IPS-15b (cell line): ENCODE measurements around the gene ANKRD30B.
"Not testable (repeated sequence)": the region's sequence is repeated elsewhere in the genome, so short reads cannot be mapped to it uniquely, and the experiment has no call there.

Experiments used
- H3K27me3 ChIP-seq: one replicate; pipeline ENCODE4 v1.6.1; 2013; ENCODE audit warnings: low read length; ENCODE audit not compliant: control insufficient read depth, insufficient read depth
- H3K36me3 ChIP-seq: one replicate; pipeline ENCODE4 v1.6.1; 2013; ENCODE audit warnings: low read length; ENCODE audit not compliant: control insufficient read depth, insufficient read depth
- H3K4me1 ChIP-seq: one replicate; pipeline ENCODE4 v1.6.1; 2013; ENCODE audit warnings: mild to moderate bottlenecking, low read length; ENCODE audit not compliant: control insufficient read depth, insufficient read depth
- H3K4me3 ChIP-seq: one replicate; pipeline ENCODE4 v1.5.1; 2013; ENCODE audit warnings: low read depth, low read length
- H3K9ac ChIP-seq: one replicate; pipeline ENCODE4 v1.6.1; 2013; ENCODE audit warnings: low read depth, mild to moderate bottlenecking, low read length
- H3K9me3 ChIP-seq: one replicate; pipeline ENCODE4 v1.6.1; 2013; ENCODE audit warnings: mild to moderate bottlenecking, low read length; ENCODE audit not compliant: control insufficient read depth, insufficient read depth

Gene ANKRD30B

GRCh38 chr18:14866426-14866825 lies 118.5 kb downstream of the ANKRD30B start:
- not testable (repeated sequence) for H3K9ac ChIP-seq, H3K9me3 ChIP-seq, H3K36me3 ChIP-seq, H3K4me3 ChIP-seq, H3K27me3 ChIP-seq, H3K4me1 ChIP-seq

- not testable (repeated sequence) for H3K4me1 ChIP-seq, H3K9me3 ChIP-seq, H3K36me3 ChIP-seq, H3K27me3 ChIP-seq, H3K9ac ChIP-seq, H3K4me3 ChIP-seq
Measured at GRCh38 chr18:14867988-14868387, 120.0 kb downstream of the ANKRD30B start.

- not testable (repeated sequence) for H3K36me3 ChIP-seq, H3K9ac ChIP-seq, H3K4me1 ChIP-seq, H3K9me3 ChIP-seq, H3K4me3 ChIP-seq, H3K27me3 ChIP-seq
Measured at GRCh38 chr18:14868825-14869224, 120.9 kb downstream of the ANKRD30B start.

GRCh38 chr18:14878826-14879225 lies 130.9 kb downstream of the ANKRD30B start:
- H3K4me1 ChIP-seq, H3K27me3 ChIP-seq, H3K4me3 ChIP-seq, H3K36me3 ChIP-seq, H3K9me3 ChIP-seq, H3K9ac ChIP-seq: not testable (repeated sequence)

- H3K4me3 ChIP-seq, result no peak overlapping the region
- H3K9me3 ChIP-seq, result peaks cover 7% of the 10 kb centered on the region
- no peaks in the 10 kb centered on the region for H3K27me3 ChIP-seq
- H3K9ac ChIP-seq, result no peak overlapping the region
- H3K4me1 ChIP-seq, result no peaks in the 10 kb centered on the region
- no peaks in the 10 kb centered on the region for H3K36me3 ChIP-seq
Measured at GRCh38 chr18:14900435-14900834, 152.5 kb downstream of the ANKRD30B start.
